ENCODE results near the gene HOXD12. TPM values are rescaled to one million over a fixed set of nuclear protein-coding genes. Genes with fewer than 3 reads are reported as not detected.

Gene HOXD12
- total and polyA plus RNA-seq, 12 donors, result not detected

GRCh38 chr2:176140513-176141317 is 41.1 kb downstream of the HOXD12 start:
- peak; percentile 91 to 96 (median 94) for ATAC-seq
- peak; percentile 49 to 69 for DNase-seq
- H3K27me3 ChIP-seq, result peaks cover 22 to 100% (median 98%) of the 10 kb centered on the region in 7 donors

DNA sequence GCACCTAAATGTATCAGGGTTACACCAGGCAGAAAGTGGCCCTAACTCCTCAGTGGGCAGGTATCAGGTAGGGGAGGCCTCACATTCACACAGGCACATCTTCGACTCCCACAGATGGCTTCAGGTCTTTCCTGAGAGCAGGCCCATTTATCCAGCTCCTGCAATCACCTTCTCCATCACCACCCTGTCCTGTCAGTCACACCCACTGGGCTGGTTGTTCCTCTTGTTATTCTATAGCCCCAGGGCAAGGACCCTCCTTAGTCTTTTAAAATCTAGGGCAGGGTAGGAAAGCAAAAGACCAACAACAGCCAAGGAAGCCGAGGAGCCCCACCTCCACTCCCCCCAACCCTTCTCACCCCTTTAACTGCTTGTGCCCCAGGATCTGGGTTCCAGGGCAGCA is 42.7 kb downstream of the HOXD12 start:
- ATAC-seq (no peak), DNase-seq (no peak)
- intact Hi-C loops (cut with DNase I), result loop anchor here in 9 of 10 donors (2.0 to 5.0 kb wide), 9 partner anchors 125 to 670 kb away; partner anchors contain the start of gene MTX2 (in 1 of the 9)
- TF ChIP-seq CTCF (IDR thresholded peaks at IDR 0.05), result no peak
- no peaks in the 10 kb centered on the region for H3K36me3 ChIP-seq
- H3K27me3 ChIP-seq, result peaks cover 17 to 100% (median 99%) of the 10 kb centered on the region in 7 donors
- no peak overlapping the region for H3K4me3 ChIP-seq
- 89 to 96% methylated on average over 2 of the region's 2 CpGs for WGBS, 2 donors
- peaks cover 0 to 15% (median 11%) of the 10 kb centered on the region in 9 donors for H3K4me1 ChIP-seq
- no peak overlapping the region for H3K27ac ChIP-seq
- no peaks in the 10 kb centered on the region for H3K9me3 ChIP-seq

More at GRCh38 chr2:176140513-176141317, 41.1 kb downstream of the HOXD12 start:
- H3K4me1 ChIP-seq, result peaks cover 0 to 24% (median 18%) of the 10 kb centered on the region in 9 donors
- peak; percentile 77 to 99 (median 93) for TF ChIP-seq CTCF (IDR thresholded peaks at IDR 0.05)
- intact Hi-C loops (cut with DNase I), result loop anchor here (1.0 to 5.0 kb wide), 15 partner anchors 127 to 672 kb away; partner anchors contain the start of gene MTX2 (in 1 of the 10)
- 9% methylated on average over 43 to 48 of the region's 48 CpGs for WGBS, 2 donors
- H3K36me3 ChIP-seq, result no peaks in the 10 kb centered on the region
- peak overlapping the region; percentile 11 to 65 (median 46) for H3K4me3 ChIP-seq
- no peaks in the 10 kb centered on the region for H3K9me3 ChIP-seq
- peak overlapping the region in 3 of 10 donors; percentile 35 to 57 (median 56) for H3K27ac ChIP-seq

GRCh38 chr2:176145085-176145969 is 45.7 kb downstream of the HOXD12 start:
- peaks cover 26 to 100% (median 99%) of the 10 kb centered on the region in 7 donors for H3K27me3 ChIP-seq
- no peak overlapping the region for H3K27ac ChIP-seq
- peaks cover 0 to 8% (median 6%) of the 10 kb centered on the region in 9 donors for H3K4me1 ChIP-seq
- H3K9me3 ChIP-seq, result no peaks in the 10 kb centered on the region
- WGBS, 2 donors, result 40 to 52% methylated on average over 4 of the region's 4 CpGs
- ATAC-seq (no peak), DNase-seq (no peak)
- intact Hi-C loops (cut with DNase I), result no loop called here
- no peak overlapping the region for H3K4me3 ChIP-seq
- no peaks in the 10 kb centered on the region for H3K36me3 ChIP-seq
- no peak for TF ChIP-seq CTCF (IDR thresholded peaks at IDR 0.05)

- no peak for DNase-seq
- TF ChIP-seq CTCF (IDR thresholded peaks at IDR 0.05), result no peak
- intact Hi-C loops (cut with DNase I), result no loop called here
- ATAC-seq, result no peak
- no peaks in the 10 kb centered on the region for H3K9me3 ChIP-seq
- no peaks in the 10 kb centered on the region for H3K4me1 ChIP-seq
- H3K27me3 ChIP-seq, result peaks cover 32 to 100% (median 99%) of the 10 kb centered on the region in 7 donors
- H3K36me3 ChIP-seq, result no peaks in the 10 kb centered on the region
- no peak overlapping the region for H3K4me3 ChIP-seq
- WGBS, 2 donors, result 31 to 35% methylated on average over 6 of the region's 6 CpGs
- H3K27ac ChIP-seq, result no peak overlapping the region
Measured at GRCh38 chr2:176146101-176146500, 46.5 kb downstream of the HOXD12 start.

All from heart right ventricle (tissue), 16 donors.